HFF-Myc (cell line): ENCODE data around the gene AGAP1.

Experiments used
- DNase-seq: peaks from one replicate; pipeline ENCODE4 v3.0.0-alpha.2; 2011; ENCODE audit warnings: low read depth; ENCODE audit errors: extremely low read depth
- H3K4me3 ChIP-seq: replicated peaks from 2 replicates; pipeline ENCODE4 v1.5.1; 2011; ENCODE audit warnings: low read depth, mild to moderate bottlenecking, control low read depth, low read length
- CTCF ChIP-seq: IDR thresholded peaks from 2 replicates; pipeline ENCODE4 v1.5.1; 2012; ENCODE audit warnings: mild to moderate bottlenecking, low read depth, low read length, control low read depth; ENCODE audit errors: missing control alignments

Gene AGAP1

GRCh38 chr2:235977445-235977844 lies 483.6 kb downstream of the AGAP1 start:
- DNase-seq, result no peak
- H3K4me3 ChIP-seq, result no peak overlapping the region

GRCh38 chr2:235978022-235978421 lies 484.2 kb downstream of the AGAP1 start:
- no peak overlapping the region for H3K4me3 ChIP-seq
- DNase-seq, result no peak
- TF ChIP-seq CTCF, result no peak

More at GRCh38 chr2:235977445-235977844, 483.6 kb downstream of the AGAP1 start:
- no peak for TF ChIP-seq CTCF

GRCh38 chr2:235979037-235979436 lies 485.2 kb downstream of the AGAP1 start:
- TF ChIP-seq CTCF, result no peak
- H3K4me3 ChIP-seq, result no peak overlapping the region
- DNase-seq, result no peak

DNA sequence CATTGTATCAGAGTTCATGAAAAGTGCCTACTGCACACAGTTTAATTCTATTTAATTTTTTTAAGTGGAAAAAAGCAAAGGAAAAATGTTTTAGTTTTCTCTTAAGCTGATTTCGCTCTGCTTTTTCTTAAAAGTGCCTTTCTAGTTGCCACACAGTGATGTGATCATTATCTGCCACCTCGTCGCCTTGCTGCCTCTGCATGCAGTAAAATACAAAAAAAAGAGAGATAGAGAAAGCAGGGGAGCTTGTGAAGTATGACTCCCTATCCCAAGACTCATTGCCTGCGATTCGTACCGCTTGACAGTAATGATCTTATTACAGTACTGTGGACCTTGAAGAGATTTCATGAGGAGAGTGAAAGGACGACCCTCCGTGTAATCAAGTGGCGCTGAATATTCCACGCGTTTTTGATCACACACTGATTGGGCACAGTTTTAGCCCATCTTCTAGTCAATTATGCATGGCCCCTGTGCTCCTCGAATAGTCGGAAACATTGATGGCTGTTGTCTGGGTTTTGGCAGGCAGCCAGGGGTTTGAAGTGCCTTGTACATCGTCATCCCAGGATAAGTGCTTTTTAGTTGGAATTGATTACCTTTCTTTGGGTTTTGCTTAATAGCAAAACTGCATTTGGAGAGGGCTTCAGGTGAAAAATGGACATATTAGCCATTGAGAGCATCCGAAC lies 486.1 kb downstream of the AGAP1 start:
- no peak for DNase-seq
- H3K4me3 ChIP-seq, result no peak overlapping the region
- TF ChIP-seq CTCF, result no peak

- no peak for TF ChIP-seq CTCF
- no peak for DNase-seq
- H3K4me3 ChIP-seq, result no peak overlapping the region
Observed at GRCh38 chr2:235981631-235982030, 487.8 kb downstream of the AGAP1 start.

DNA sequence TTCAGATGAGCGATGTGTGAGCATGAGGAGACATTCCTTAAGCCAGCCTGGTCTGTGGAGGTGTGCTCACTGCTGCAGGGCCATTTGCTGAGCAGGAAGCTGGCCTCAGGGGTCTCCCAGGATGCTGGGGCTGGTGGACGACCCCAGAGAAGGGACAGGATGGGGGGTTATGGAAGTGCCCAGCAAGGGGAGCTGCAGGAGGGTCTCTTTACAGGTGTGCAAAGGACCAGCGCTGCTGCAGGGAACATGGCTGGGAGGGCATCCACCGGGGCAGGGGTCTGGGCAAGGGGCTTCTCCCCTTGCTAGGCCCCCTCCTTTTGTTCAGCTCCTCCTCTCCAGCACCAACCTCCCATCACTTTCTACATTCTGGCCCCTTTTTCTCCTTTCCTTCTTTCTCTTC lies 489.2 kb downstream of the AGAP1 start:
- no peak overlapping the region for H3K4me3 ChIP-seq
- no peak for TF ChIP-seq CTCF
- no peak for DNase-seq

- TF ChIP-seq CTCF, result no peak
- H3K4me3 ChIP-seq, result no peak overlapping the region
- no peak for DNase-seq
Observed at GRCh38 chr2:235984552-235984951, 490.7 kb downstream of the AGAP1 start.
